Measurements from ENCODE around the gene WDR5.

WDR5 gene

DNA sequence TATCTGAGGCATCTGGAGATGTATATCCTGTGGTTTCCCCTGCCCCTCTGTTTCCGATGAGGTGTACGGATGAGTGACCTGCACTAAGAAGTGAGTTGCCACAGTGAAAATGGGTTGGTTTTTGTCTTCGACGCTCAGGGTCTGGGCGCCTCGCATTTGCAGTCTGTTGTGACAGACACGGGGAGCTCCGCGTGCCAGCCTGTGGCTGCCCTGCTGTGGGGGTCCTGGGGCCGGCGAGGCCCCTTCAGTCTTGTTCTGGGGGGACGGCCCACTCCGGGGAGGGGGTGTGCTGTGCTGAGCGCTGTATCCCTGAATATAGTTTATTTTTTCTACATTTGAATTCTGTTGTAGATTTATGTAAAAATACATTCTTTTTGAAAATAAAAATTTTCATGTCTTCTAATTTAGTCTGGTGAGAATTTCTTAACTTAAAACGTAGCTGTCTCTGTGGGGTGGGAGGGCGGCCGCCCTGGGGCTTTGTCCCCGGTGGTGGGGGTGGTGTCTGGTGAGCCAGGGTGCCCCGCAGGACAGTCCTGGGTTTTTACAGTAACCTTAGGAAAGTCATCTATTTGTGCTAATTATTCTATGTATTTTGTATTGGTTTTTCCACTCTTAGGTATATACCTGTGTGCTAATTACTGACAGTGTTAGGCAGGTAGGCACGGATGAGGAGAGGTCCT is 23.8 kb downstream of the WDR5 start:
- no peak for DNase-seq (ENCODE audit: extremely low read depth, low read depth)
- no peak for TF ChIP-seq CTCF (IDR thresholded peaks at IDR 0.05; ENCODE audit: low read depth, low read length)

GRCh38 chr9:134161647-134162046 is 25.8 kb downstream of the WDR5 start:
- no peak for TF ChIP-seq CTCF (IDR thresholded peaks at IDR 0.05; ENCODE audit: low read depth, low read length)

GRCh38 chr9:134162212-134162775 is 26.4 kb downstream of the WDR5 start:
- no peak for DNase-seq (ENCODE audit: extremely low read depth, low read depth)

More at GRCh38 chr9:134161647-134162046, 25.8 kb downstream of the WDR5 start:
- DNase-seq (ENCODE audit: extremely low read depth, low read depth), result no peak

DNA sequence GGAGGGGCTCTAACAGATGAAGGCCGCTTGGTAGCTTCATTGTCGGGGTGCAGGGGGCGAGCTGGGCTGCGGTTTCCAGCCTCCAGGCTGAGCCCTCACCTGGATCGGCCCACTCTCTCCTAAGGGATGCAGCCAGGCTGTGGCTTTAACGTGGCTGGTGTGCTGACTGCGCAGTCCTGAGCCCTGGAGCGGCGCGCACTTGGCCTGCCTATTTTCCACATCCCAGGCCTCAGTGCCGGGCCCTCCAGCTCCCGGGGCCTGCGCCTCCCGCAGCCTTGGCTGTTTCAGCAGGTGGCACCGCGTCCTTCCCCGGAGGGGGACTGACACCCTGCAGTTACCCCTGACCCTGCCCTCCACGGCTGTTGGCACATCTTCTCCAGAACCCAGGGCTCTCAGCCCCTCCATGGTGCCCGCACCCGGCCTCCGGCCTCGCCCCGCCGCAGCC is 27.1 kb downstream of the WDR5 start:
- no peak for TF ChIP-seq CTCF (IDR thresholded peaks at IDR 0.05; ENCODE audit: low read depth, low read length)
- DNase-seq (ENCODE audit: extremely low read depth, low read depth), result no peak

More at GRCh38 chr9:134162212-134162775, 26.4 kb downstream of the WDR5 start:
- no peak for TF ChIP-seq CTCF (IDR thresholded peaks at IDR 0.05; ENCODE audit: low read depth, low read length)

GRCh38 chr9:134163371-134164196 is 27.7 kb downstream of the WDR5 start:
- no peak for DNase-seq (ENCODE audit: extremely low read depth, low read depth)
- TF ChIP-seq CTCF (IDR thresholded peaks at IDR 0.05; ENCODE audit: low read depth, low read length), result peak; percentile 44

DNA sequence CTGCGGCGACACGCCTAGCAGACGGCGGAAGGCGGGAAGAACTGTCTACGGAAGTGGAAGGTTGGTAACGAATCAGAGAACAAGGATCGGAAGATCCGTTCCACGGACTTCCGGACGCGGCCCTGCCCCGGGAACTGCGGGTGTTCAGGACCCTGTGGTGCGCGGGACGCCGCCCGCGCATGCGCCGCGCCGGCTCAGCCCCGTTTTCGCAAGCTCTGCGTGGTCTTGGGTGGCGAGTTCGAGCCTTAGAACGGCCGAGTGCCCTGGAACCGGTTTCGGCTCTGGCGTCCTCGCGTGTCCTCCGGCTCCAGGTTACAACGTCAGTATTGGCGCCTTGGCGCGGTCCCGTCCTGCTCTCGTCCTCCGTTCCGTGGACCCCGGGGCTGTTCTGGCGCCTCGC is 29.0 kb downstream of the WDR5 start:
- no peak for DNase-seq (ENCODE audit: extremely low read depth, low read depth)
- TF ChIP-seq CTCF (IDR thresholded peaks at IDR 0.05; ENCODE audit: low read depth, low read length), result no peak
